ENCODE results near the gene BLOC1S1. TPM values are rescaled to one million over a fixed set of nuclear protein-coding genes. Genes with fewer than 3 reads are reported as not detected.

BLOC1S1 gene
- total and polyA plus RNA-seq, 10 of the 15 experiments (the other 5 are each of a cell fraction or from before 2014, with no cell fraction given): 126 to 285 (median 166) TPM

DNA sequence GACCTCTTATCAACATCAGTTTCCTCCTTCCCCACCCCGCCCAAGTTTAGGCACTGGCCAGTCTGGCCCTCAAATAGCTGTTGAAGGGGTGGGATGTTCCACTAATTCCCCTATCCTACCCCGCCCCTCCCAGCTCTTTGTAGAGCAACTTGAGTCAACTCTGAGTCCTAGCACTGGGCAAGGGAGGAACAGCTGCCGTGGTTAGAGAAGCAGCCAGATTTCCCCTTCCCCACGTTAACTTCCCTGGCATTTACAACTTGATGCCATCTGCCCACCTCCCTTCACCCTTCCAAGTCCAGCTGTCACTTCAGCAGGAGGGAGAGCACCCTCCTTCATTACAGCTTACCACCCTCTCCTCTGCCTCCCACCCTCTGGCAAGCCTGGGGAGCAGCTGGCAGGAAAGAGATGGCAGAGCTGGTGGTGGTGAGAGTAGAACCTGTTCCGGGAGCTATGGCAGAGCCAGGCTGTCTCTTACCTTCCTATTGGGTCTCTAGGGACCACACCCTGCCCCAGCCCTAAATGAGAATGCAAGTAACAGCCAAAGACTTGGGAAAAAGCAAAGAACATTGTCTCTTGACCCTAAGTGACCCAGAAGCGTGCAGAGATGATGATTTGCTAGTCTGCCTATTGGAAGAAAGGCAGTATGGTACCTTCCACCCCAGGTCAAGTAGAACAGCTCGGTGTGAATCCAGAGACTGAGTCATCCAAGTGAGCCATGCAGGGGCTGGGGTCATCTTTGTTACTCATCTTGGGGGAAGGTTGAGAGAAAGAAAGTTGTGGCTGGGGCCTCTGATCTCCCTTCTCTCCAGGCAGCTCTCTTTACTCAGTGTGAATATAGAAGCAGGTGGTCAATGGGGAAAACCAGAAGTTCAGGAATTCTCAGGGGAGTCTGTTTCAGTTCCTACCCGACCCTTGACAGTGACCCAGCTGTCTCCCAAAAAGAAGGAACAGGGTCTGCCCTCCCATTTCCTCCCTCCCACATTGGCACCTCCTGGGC is 1.5 kb downstream of the BLOC1S1 start (continued):
- TF ChIP-seq RAD51 (IDR thresholded peaks at IDR 0.05) (no peak), CEBPB (IDR thresholded peaks at IDR 0.05; ENCODE audit: borderline replicate concordance in 1 of 2, low read depth in 2 of 2, low read length in 2 of 2) (no peak), PAX5 (IDR thresholded peaks at IDR 0.05; ENCODE audit: borderline replicate concordance, low read depth, low read length) (no peak), TCF12 (IDR thresholded peaks at IDR 0.05; ENCODE audit: low read depth, low read length) (peak; percentile 74; the same call in 1 of the 2 replicates), HCFC1 (IDR thresholded peaks at IDR 0.05; ENCODE audit: low read length) (no peak), YBX1 (IDR thresholded peaks at IDR 0.05) (no peak), PAX8 (IDR thresholded peaks at IDR 0.05) (no peak), PML (IDR thresholded peaks at IDR 0.05; ENCODE audit: low read length) (0 out of 2 replicates have a peak, but pooled peaks have one; percentile 51), RBBP5 (conservative IDR thresholded peaks at IDR 0.05) (no peak), CREB1 (IDR thresholded peaks at IDR 0.05; ENCODE audit: low read depth) (peak; percentile 19; the same call in 1 of the 2 replicates), ZNF207 (IDR thresholded peaks at IDR 0.05; ENCODE audit: borderline replicate concordance) (no peak), TCF7 (IDR thresholded peaks at IDR 0.05; ENCODE audit: borderline replicate concordance) (no peak), RUNX3 (IDR thresholded peaks at IDR 0.05; ENCODE audit: low read length) (peak; percentile 54; the same call in 1 of the 2 replicates), MXI1 (IDR thresholded peaks at IDR 0.05; ENCODE audit: low read depth, low read length) (no peak), MYB (IDR thresholded peaks at IDR 0.05; ENCODE audit: borderline replicate concordance, low read depth, low read length) (no peak), NFIC (IDR thresholded peaks at IDR 0.05; ENCODE audit: low read depth, low read length) (peak; percentile 37; the same call in 1 of the 2 replicates), ZNF217 (IDR thresholded peaks at IDR 0.05) (no peak), JUND (IDR thresholded peaks at IDR 0.05; ENCODE audit: low read depth, low read length) (no peak), KDM1A (IDR thresholded peaks at IDR 0.05; ENCODE audit: borderline replicate concordance) (no peak)
- TF ChIP-seq, protein P1, sequence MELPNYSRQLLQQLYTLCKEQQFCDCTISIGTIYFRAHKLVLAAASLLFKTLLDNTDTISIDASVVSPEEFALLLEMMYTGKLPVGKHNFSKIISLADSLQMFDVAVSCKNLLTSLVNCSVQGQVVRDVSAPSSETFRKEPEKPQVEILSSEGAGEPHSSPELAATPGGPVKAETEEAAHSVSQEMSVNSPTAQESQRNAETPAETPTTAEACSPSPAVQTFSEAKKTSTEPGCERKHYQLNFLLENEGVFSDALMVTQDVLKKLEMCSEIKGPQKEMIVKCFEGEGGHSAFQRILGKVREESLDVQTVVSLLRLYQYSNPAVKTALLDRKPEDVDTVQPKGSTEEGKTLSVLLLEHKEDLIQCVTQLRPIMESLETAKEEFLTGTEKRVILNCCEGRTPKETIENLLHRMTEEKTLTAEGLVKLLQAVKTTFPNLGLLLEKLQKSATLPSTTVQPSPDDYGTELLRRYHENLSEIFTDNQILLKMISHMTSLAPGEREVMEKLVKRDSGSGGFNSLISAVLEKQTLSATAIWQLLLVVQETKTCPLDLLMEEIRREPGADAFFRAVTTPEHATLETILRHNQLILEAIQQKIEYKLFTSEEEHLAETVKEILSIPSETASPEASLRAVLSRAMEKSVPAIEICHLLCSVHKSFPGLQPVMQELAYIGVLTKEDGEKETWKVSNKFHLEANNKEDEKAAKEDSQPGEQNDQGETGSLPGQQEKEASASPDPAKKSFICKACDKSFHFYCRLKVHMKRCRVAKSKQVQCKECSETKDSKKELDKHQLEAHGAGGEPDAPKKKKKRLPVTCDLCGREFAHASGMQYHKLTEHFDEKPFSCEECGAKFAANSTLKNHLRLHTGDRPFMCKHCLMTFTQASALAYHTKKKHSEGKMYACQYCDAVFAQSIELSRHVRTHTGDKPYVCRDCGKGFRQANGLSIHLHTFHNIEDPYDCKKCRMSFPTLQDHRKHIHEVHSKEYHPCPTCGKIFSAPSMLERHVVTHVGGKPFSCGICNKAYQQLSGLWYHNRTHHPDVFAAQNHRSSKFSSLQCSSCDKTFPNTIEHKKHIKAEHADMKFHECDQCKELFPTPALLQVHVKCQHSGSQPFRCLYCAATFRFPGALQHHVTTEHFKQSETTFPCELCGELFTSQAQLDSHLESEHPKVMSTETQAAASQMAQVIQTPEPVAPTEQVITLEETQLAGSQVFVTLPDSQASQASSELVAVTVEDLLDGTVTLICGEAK (IDR thresholded peaks at IDR 0.05; ENCODE audit: borderline replicate concordance): no peak
- TF ChIP-seq, protein P2, sequence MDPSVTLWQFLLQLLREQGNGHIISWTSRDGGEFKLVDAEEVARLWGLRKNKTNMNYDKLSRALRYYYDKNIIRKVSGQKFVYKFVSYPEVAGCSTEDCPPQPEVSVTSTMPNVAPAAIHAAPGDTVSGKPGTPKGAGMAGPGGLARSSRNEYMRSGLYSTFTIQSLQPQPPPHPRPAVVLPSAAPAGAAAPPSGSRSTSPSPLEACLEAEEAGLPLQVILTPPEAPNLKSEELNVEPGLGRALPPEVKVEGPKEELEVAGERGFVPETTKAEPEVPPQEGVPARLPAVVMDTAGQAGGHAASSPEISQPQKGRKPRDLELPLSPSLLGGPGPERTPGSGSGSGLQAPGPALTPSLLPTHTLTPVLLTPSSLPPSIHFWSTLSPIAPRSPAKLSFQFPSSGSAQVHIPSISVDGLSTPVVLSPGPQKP (IDR thresholded peaks at IDR 0.05; ENCODE audit: low read depth, low read length): no peak
- TF ChIP-seq, protein P3, sequence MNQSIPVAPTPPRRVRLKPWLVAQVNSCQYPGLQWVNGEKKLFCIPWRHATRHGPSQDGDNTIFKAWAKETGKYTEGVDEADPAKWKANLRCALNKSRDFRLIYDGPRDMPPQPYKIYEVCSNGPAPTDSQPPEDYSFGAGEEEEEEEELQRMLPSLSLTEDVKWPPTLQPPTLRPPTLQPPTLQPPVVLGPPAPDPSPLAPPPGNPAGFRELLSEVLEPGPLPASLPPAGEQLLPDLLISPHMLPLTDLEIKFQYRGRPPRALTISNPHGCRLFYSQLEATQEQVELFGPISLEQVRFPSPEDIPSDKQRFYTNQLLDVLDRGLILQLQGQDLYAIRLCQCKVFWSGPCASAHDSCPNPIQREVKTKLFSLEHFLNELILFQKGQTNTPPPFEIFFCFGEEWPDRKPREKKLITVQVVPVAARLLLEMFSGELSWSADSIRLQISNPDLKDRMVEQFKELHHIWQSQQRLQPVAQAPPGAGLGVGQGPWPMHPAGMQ (IDR thresholded peaks at IDR 0.05; ENCODE audit: borderline replicate concordance): no peak
- TF ChIP-seq, protein P4, sequence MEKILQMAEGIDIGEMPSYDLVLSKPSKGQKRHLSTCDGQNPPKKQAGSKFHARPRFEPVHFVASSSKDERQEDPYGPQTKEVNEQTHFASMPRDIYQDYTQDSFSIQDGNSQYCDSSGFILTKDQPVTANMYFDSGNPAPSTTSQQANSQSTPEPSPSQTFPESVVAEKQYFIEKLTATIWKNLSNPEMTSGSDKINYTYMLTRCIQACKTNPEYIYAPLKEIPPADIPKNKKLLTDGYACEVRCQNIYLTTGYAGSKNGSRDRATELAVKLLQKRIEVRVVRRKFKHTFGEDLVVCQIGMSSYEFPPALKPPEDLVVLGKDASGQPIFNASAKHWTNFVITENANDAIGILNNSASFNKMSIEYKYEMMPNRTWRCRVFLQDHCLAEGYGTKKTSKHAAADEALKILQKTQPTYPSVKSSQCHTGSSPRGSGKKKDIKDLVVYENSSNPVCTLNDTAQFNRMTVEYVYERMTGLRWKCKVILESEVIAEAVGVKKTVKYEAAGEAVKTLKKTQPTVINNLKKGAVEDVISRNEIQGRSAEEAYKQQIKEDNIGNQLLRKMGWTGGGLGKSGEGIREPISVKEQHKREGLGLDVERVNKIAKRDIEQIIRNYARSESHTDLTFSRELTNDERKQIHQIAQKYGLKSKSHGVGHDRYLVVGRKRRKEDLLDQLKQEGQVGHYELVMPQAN (conservative IDR thresholded peaks at IDR 0.05): no peak

All from GM12878 (cell line).